Measurements from ENCODE around the gene CYTIP. TPM values are rescaled to one million over a fixed set of nuclear protein-coding genes. Genes with fewer than 3 reads are reported as not detected.

The CYTIP gene
- polyA plus RNA-seq, 3 donors, result 61.9 to 188 (median 83.5) TPM

- Histone ChIP-seq H3K4me2 (replicated peaks; ENCODE audit: extremely low read depth, low read length, poor library complexity, severe bottlenecking) (peak overlapping the region; percentile 93), H3K9ac (ENCODE audit: insufficient read depth, low read length, poor library complexity, severe bottlenecking) (peak overlapping the region; percentile 78), H3K79me2 (ENCODE audit: insufficient read depth, low read length) (peaks cover 68% of the 10 kb centered on the region), H3K36me3 (replicated peaks in 1 of 2; ENCODE audit: control insufficient read depth in 1 of 2, insufficient read depth in 2 of 2, low read length in 2 of 2) (peaks cover 0 to 26% of the 10 kb centered on the region in 2 donors), H3K27me3 (ENCODE audit: control insufficient read depth in 2 of 2, insufficient read depth in 2 of 2, low read length in 2 of 2) (no peaks in the 10 kb centered on the region), H3K4me3 (replicated peaks in 1 of 3; ENCODE audit: low read depth in 2 of 3, low read length in 3 of 3) (peak overlapping the region; percentile 96 to 100 (median 100)), H4K20me1 (ENCODE audit: insufficient read depth, low read length) (peaks cover 64% of the 10 kb centered on the region), H2AFZ (ENCODE audit: insufficient read depth, low read depth, low read length, poor library complexity, severe bottlenecking) (no peak overlapping the region), H3K9me3 (replicated peaks in 1 of 2; ENCODE audit: control insufficient read depth in 1 of 2, insufficient read depth in 1 of 2, low read length in 2 of 2) (no peaks in the 10 kb centered on the region), H3K4me1 (ENCODE audit: control insufficient read depth in 1 of 2, insufficient read depth in 2 of 2, low read length in 2 of 2) (peaks cover 35 to 71% of the 10 kb centered on the region in 2 donors), H3K27ac (ENCODE audit: low read depth in 1 of 2, low read length in 2 of 2) (peak overlapping the region; percentile 60 to 93)
- TF ChIP-seq, protein P1, sequence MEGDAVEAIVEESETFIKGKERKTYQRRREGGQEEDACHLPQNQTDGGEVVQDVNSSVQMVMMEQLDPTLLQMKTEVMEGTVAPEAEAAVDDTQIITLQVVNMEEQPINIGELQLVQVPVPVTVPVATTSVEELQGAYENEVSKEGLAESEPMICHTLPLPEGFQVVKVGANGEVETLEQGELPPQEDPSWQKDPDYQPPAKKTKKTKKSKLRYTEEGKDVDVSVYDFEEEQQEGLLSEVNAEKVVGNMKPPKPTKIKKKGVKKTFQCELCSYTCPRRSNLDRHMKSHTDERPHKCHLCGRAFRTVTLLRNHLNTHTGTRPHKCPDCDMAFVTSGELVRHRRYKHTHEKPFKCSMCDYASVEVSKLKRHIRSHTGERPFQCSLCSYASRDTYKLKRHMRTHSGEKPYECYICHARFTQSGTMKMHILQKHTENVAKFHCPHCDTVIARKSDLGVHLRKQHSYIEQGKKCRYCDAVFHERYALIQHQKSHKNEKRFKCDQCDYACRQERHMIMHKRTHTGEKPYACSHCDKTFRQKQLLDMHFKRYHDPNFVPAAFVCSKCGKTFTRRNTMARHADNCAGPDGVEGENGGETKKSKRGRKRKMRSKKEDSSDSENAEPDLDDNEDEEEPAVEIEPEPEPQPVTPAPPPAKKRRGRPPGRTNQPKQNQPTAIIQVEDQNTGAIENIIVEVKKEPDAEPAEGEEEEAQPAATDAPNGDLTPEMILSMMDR (IDR thresholded peaks at IDR 0.05), result no peak
- Mint-ChIP-seq H3K9me3 (peaks cover 0 to 2% (median 1%) of the 10 kb centered on the region in 7 donors), H3K4me3 (peak overlapping the region; percentile 100), H3K27me3 (ENCODE audit: low read depth in 3 of 3) (no peaks in the 10 kb centered on the region), H3K27ac (peak overlapping the region; percentile 94 to 99 (median 97)), H3K36me3 (peaks cover 51% of the 10 kb centered on the region in 2 donors), H3K4me1 (peaks cover 59% of the 10 kb centered on the region)
- intact Hi-C loops (cut with micrococcal nuclease), result no loop called here
- DNase-seq, result no peak
- WGBS (ENCODE audit: insufficient coverage), result no CpG with 5 or more reads among the region's 2 CpGs
Measured at GRCh38 chr2:157442191-157442590, 1.7 kb downstream of the CYTIP start.

DNA sequence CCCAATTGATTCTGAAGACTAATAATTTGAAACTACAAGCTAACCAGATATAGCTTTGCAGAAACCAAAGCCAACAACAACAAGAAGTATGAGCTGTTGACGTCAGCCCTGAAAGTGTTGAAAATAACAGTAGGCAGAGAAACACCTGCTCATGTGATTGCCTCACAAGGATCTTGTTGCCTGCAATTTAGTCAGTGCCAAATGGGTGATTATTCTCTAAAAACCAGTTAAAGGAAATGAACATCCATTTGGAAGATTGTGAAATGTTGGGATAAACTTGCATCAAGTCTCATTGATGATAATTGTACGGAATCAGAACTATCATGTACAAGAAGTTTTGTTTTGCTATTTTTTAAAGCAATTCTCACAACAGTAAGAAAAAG, 2.8 kb downstream of the CYTIP start:
- H3K36me3 ChIP-seq (replicated peaks in 1 of 2; ENCODE audit: control insufficient read depth in 1 of 2, insufficient read depth in 2 of 2, low read length in 2 of 2), result peaks cover 0 to 27% of the 10 kb centered on the region in 2 donors
- DNase-seq, result peak in 2 of 3 donors; percentile 38 to 39
- H4K20me1 ChIP-seq (ENCODE audit: insufficient read depth, low read length), result peaks cover 75% of the 10 kb centered on the region
- peak overlapping the region; percentile 94 to 99 (median 97) for H3K27ac Mint-ChIP-seq
- H3K27ac ChIP-seq (ENCODE audit: low read depth in 1 of 2, low read length in 2 of 2), result peak overlapping the region in 1 of 2 donors; percentile 93
- intact Hi-C loops (cut with micrococcal nuclease), result no loop called here
- H3K9me3 ChIP-seq (replicated peaks in 1 of 2; ENCODE audit: control insufficient read depth in 1 of 2, insufficient read depth in 1 of 2, low read length in 2 of 2), result no peaks in the 10 kb centered on the region
- no peak overlapping the region for H2AFZ ChIP-seq (ENCODE audit: insufficient read depth, low read depth, low read length, poor library complexity, severe bottlenecking)
- TF ChIP-seq, protein P1 (IDR thresholded peaks at IDR 0.05), result no peak
- peak overlapping the region; percentile 78 for H3K9ac ChIP-seq (ENCODE audit: insufficient read depth, low read length, poor library complexity, severe bottlenecking)
- H3K79me2 ChIP-seq (ENCODE audit: insufficient read depth, low read length), result peaks cover 79% of the 10 kb centered on the region
- peak overlapping the region; percentile 96 to 100 (median 100) for H3K4me3 ChIP-seq (replicated peaks in 1 of 3; ENCODE audit: low read depth in 2 of 3, low read length in 3 of 3)
- peaks cover 0 to 2% (median 1%) of the 10 kb centered on the region in 7 donors for H3K9me3 Mint-ChIP-seq
- H3K27me3 ChIP-seq (ENCODE audit: control insufficient read depth in 2 of 2, insufficient read depth in 2 of 2, low read length in 2 of 2), result no peaks in the 10 kb centered on the region
- H3K4me3 Mint-ChIP-seq, result peak overlapping the region; percentile 100
- peaks cover 37 to 80% of the 10 kb centered on the region in 2 donors for H3K4me1 ChIP-seq (ENCODE audit: control insufficient read depth in 1 of 2, insufficient read depth in 2 of 2, low read length in 2 of 2)
- H3K4me1 Mint-ChIP-seq, result peaks cover 65% of the 10 kb centered on the region
- peaks cover 57 to 59% of the 10 kb centered on the region in 2 donors for H3K36me3 Mint-ChIP-seq
- H3K4me2 ChIP-seq (replicated peaks; ENCODE audit: extremely low read depth, low read length, poor library complexity, severe bottlenecking), result peak overlapping the region; percentile 93
- 0% methylated on average over 1 of the region's 2 CpGs for WGBS (ENCODE audit: insufficient coverage)
- no peaks in the 10 kb centered on the region for H3K27me3 Mint-ChIP-seq (ENCODE audit: low read depth in 3 of 3)
